Loucy (cell line): Measurements from ENCODE around the gene HDGFL3.

ENCODE experiments used
- EZH2phosphoT487 ChIP-seq: fragments of 200-600 bp; IDR thresholded peaks from 2 replicates; pipeline ENCODE4 v1.6.1; 2018; ENCODE audit warnings: antibody characterized with exemption, mild to moderate bottlenecking, moderate library complexity, borderline replicate concordance
- TF ChIP-seq, protein P1 (sequence below): fragments of 200-600 bp; sonication (generic); conservative IDR thresholded peaks from 2 replicates; pipeline ENCODE4 v1.5.1; 2014; ENCODE audit warnings: mild to moderate bottlenecking, antibody characterized with exemption, low read length

DNA sequence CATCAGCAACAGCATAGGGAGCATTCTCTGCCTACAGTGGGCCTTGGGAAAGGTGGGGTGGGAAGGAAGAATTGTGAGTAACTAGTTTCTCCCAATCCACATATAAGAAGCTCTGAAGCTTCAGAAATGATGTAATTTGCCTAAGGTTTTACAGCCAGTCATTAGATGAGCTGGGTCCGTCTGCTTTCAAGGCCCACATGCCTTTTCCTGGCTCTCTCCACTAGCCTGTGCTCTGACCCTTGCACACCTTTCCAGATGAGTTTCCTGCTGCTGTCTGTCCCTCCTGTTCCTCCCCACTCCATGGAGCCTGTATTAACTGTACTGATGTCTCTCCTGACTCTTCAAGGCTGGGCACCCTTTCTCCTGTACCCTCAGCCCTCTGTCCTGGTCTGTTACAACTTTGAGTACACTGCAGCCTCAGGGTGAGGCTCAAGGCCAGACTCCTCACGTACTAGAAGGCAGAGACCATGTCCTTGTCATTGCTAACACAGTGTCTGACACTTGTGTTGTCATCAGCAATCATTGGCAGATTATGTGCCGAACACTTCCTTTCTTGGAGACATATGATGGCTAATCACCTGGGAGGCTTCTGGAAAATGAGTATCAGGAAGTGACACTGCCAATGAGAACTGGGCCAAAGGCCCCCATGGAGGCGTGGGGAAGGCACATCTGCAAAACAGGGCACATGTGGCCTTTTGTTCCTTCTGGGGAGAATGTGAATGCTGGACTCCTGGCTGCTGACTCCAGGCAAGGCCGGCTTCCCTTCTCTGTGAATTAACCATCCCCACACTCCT, 93.5 kb downstream of the HDGFL3 start:
- TF ChIP-seq, protein P1, sequence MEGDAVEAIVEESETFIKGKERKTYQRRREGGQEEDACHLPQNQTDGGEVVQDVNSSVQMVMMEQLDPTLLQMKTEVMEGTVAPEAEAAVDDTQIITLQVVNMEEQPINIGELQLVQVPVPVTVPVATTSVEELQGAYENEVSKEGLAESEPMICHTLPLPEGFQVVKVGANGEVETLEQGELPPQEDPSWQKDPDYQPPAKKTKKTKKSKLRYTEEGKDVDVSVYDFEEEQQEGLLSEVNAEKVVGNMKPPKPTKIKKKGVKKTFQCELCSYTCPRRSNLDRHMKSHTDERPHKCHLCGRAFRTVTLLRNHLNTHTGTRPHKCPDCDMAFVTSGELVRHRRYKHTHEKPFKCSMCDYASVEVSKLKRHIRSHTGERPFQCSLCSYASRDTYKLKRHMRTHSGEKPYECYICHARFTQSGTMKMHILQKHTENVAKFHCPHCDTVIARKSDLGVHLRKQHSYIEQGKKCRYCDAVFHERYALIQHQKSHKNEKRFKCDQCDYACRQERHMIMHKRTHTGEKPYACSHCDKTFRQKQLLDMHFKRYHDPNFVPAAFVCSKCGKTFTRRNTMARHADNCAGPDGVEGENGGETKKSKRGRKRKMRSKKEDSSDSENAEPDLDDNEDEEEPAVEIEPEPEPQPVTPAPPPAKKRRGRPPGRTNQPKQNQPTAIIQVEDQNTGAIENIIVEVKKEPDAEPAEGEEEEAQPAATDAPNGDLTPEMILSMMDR = no peak
- no peak for TF ChIP-seq EZH2phosphoT487
